KMS-11 (cell line): ENCODE measurements around the gene REN.

ENCODE experiments used
- H2AFZ ChIP-seq: fragments of 200-600 bp; sonication (generic); 2 replicates; pipeline ENCODE4 v1.6.1; 2016; ENCODE audit warnings: antibody characterized with exemption, mixed run types, low read depth
- H3K27ac ChIP-seq: fragments of 200-600 bp; sonication (generic); 2 replicates; pipeline ENCODE4 v1.6.1; 2016; ENCODE audit warnings: mild to moderate bottlenecking, mixed run types
- H3K27me3 ChIP-seq: fragments of 200-600 bp; sonication (generic); 2 replicates; pipeline ENCODE4 v1.6.1; 2017; ENCODE audit warnings: mild to moderate bottlenecking, low read depth, mixed run types, moderate library complexity; ENCODE audit not compliant: insufficient read depth
- H3K36me3 ChIP-seq: fragments of 200-600 bp; sonication (generic); 2 replicates; pipeline ENCODE4 v1.6.1; 2017; ENCODE audit warnings: mild to moderate bottlenecking, mixed run types; ENCODE audit not compliant: insufficient read depth
- H3K4me1 ChIP-seq: fragments of 200-600 bp; sonication (generic); 2 replicates; pipeline ENCODE4 v1.6.1; 2016; ENCODE audit warnings: mild to moderate bottlenecking, low read depth, mixed run types; ENCODE audit not compliant: poor library complexity, severe bottlenecking
- H3K4me2 ChIP-seq: fragments of 200-600 bp; sonication (generic); 2 replicates; pipeline ENCODE4 v1.7.0; 2016; ENCODE audit warnings: mild to moderate bottlenecking, mixed run types
- H3K4me3 ChIP-seq: fragments of 200-600 bp; sonication (generic); IDR thresholded peaks from 2 replicates; pipeline ENCODE4 v1.6.1; 2017; ENCODE audit warnings: low read depth, low read length, mixed read lengths; ENCODE audit not compliant: insufficient read depth
- H3K79me2 ChIP-seq: fragments of 200-600 bp; sonication (generic); 2 replicates; pipeline ENCODE4 v1.6.1; 2016; ENCODE audit warnings: low read depth, mixed run types; ENCODE audit not compliant: insufficient read depth
- H3K9ac ChIP-seq: fragments of 200-600 bp; sonication (generic); 2 replicates; pipeline ENCODE4 v1.6.1; 2016; ENCODE audit warnings: mild to moderate bottlenecking, mixed run types
- H4K20me1 ChIP-seq: fragments of 200-600 bp; sonication (generic); 2 replicates; pipeline ENCODE4 v1.6.1; 2016; ENCODE audit warnings: mild to moderate bottlenecking, mixed run types; ENCODE audit not compliant: insufficient read depth
- TF ChIP-seq, protein P1 (sequence below): fragments of 200-600 bp; sonication (generic); conservative IDR thresholded peaks from 2 replicates; pipeline ENCODE4 v1.6.1; 2017; ENCODE audit warnings: low read depth, mild to moderate bottlenecking, antibody characterized with exemption, low read length, moderate library complexity, mixed read lengths

Gene REN

DNA sequence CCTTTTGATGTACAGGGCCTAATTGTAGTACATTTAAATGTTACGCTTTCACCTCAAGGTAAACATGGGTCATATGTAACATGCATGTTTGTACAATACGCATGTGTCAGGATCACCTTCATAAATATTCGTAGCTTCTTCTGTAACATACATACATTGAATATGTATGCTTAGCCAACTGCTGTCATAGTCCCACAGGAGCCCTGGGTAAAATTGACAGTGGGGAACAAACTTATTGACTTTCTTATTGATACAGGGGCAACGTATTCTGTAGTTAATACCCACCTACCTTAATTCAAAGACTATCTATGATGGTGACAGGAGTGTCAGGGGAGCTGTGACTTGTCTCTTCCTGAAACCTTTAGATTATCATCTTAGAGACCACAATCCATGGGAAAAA, 3.7 kb upstream of the REN start:
- no peak overlapping the region for H3K9ac ChIP-seq
- H3K27ac ChIP-seq = no peak overlapping the region
- no peaks in the 10 kb centered on the region; the same call in 1 of the 2 replicates for H3K27me3 ChIP-seq

DNA sequence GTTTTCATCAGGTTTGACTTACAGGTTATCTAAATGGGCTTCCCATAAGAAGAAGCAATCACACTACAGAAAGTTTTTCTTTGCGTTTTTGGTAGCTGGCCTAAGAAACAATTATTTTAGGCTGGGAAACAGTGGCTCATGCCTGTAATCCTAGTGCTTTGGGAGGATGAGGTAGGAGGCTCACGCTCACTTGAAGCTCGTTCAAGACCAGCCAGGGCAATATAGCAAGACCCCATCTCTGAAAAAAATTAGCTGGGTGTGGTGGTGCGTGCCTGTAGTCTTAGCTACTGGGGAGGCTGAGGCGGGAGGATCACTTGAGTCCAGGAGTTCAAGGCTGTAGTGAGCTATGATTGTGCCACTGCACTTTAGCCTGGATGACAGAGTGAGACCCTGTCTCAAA, 1.6 kb upstream of the REN start:
- Histone ChIP-seq H4K20me1 (no peaks in the 10 kb centered on the region), H3K27me3 (no peaks in the 10 kb centered on the region; the same call in 1 of the 2 replicates), H3K27ac (no peak overlapping the region), H3K36me3 (no peaks in the 10 kb centered on the region), H3K9ac (no peak overlapping the region), H3K4me2 (no peak overlapping the region), H2AFZ (no peak overlapping the region), H3K79me2 (no peaks in the 10 kb centered on the region), H3K4me1 (no peaks in the 10 kb centered on the region), H3K4me3 (no peak overlapping the region)
- TF ChIP-seq, protein P1, sequence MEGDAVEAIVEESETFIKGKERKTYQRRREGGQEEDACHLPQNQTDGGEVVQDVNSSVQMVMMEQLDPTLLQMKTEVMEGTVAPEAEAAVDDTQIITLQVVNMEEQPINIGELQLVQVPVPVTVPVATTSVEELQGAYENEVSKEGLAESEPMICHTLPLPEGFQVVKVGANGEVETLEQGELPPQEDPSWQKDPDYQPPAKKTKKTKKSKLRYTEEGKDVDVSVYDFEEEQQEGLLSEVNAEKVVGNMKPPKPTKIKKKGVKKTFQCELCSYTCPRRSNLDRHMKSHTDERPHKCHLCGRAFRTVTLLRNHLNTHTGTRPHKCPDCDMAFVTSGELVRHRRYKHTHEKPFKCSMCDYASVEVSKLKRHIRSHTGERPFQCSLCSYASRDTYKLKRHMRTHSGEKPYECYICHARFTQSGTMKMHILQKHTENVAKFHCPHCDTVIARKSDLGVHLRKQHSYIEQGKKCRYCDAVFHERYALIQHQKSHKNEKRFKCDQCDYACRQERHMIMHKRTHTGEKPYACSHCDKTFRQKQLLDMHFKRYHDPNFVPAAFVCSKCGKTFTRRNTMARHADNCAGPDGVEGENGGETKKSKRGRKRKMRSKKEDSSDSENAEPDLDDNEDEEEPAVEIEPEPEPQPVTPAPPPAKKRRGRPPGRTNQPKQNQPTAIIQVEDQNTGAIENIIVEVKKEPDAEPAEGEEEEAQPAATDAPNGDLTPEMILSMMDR = no peak

More for the DNA sequence above, 3.7 kb upstream of the REN start:
- H3K79me2 ChIP-seq = no peaks in the 10 kb centered on the region
- no peak overlapping the region for H3K4me2 ChIP-seq
- H2AFZ ChIP-seq = no peak overlapping the region
- no peak overlapping the region for H3K4me3 ChIP-seq
- H3K4me1 ChIP-seq = no peaks in the 10 kb centered on the region
- no peaks in the 10 kb centered on the region for H3K36me3 ChIP-seq
- H4K20me1 ChIP-seq = no peaks in the 10 kb centered on the region
- TF ChIP-seq, protein P1 = no peak

DNA sequence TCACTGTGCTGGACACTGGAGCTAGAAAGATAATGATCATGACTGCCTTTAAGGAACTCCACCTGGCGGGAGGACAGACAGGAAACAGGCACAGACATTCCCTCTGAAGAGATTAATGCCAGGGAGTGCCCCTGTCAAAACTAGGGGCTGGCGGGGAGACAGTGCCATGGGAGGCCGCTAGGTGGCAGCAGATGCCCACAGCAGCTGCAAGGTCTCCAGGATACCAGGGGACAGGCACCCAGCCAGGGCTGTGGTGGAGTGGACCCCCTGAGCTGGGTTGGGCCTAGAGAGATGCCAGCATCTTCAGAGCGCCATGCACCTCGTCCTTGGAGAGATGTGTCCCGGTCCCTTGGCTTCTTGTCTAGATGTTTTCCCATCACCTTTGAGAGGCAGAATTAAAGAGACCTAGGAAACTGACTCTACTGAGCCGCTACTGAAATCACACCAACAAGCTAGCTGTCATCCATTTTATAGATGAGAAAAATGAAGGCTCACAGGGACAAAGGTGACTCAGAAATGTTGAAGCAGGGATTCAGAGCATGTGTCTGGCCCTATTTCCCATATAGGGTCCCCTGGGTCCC, 3.6 kb downstream of the REN start:
- H3K4me2 ChIP-seq = no peak overlapping the region
- no peaks in the 10 kb centered on the region for H4K20me1 ChIP-seq

DNA sequence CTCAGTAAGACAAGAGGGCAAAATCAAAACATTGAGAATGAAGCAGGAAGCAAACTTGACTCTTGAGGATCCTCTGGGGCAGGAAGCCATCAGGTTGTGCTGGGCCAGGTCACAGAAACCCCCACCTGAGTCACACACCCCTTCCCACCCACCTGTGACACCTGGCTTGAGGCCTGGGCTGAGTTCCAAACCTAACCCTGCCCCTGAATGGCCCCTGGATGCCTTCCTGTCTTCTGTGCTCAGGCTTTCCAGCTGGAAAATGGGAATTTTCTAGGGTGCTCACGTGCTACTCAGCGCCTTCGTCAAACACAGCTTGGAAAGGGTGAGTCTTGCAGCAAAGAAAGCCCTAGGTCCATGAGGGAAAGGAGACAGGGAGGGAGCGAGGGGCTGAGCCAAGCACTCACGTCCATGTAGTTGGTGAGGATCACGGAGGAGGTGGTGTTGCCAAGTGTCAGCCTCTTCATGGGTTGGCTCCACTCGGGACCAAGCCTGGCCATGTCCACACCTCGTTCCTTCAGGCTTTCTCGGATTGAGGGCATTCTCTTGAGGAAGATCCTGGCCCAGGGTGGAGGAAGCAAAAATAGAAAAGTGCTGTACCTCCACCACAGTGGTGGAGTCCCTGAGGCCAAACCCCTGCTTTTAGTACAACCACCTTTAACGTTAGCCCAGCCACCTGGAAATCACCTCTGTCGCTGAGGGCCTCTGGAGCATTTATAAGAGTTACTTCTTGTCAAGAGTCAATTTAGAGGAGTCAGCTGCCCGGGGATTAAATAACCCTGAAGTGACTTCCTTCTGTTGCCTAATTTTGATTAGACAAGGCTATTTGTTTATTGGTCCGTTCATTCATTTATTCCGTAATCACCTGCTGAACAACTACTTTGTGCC, 4.3 kb downstream of the REN start:
- no peak overlapping the region for H3K4me3 ChIP-seq
- no peak overlapping the region for H3K4me2 ChIP-seq
- H2AFZ ChIP-seq = no peak overlapping the region
- H4K20me1 ChIP-seq = no peaks in the 10 kb centered on the region
- H3K79me2 ChIP-seq = no peaks in the 10 kb centered on the region
- peaks cover 3% of the 10 kb centered on the region; the same call in 1 of the 2 replicates for H3K27me3 ChIP-seq
- H3K9ac ChIP-seq = no peak overlapping the region
- TF ChIP-seq, protein P1 = no peak
- no peaks in the 10 kb centered on the region for H3K4me1 ChIP-seq
- no peaks in the 10 kb centered on the region for H3K36me3 ChIP-seq
- no peak overlapping the region for H3K27ac ChIP-seq

More for the DNA sequence above, 3.6 kb downstream of the REN start:
- H2AFZ ChIP-seq = no peak overlapping the region
- no peaks in the 10 kb centered on the region; the same call in 1 of the 2 replicates for H3K27me3 ChIP-seq
- no peaks in the 10 kb centered on the region for H3K4me1 ChIP-seq
- TF ChIP-seq, protein P1 = peak; percentile 99
- H3K4me3 ChIP-seq = no peak overlapping the region
- no peak overlapping the region for H3K27ac ChIP-seq
- no peaks in the 10 kb centered on the region for H3K79me2 ChIP-seq
- H3K9ac ChIP-seq = no peak overlapping the region
- H3K36me3 ChIP-seq = no peaks in the 10 kb centered on the region
